NCI-H526 treated with DMSO at 0.1 percent for 48 hours (cell line): ENCODE results near the gene NKTR.
A peak's percentile ranks its signal among the peaks of the same experiment; 100 is the strongest.
"Not testable (repeated sequence)": the region's sequence is repeated elsewhere in the genome, so short reads cannot be mapped to it uniquely, and the experiment has no call there.

Experiments
- DNase-seq: peaks from one replicate; lab custom pipeline; 2025; lab: John Stamatoyannopoulos, UW

Gene NKTR

DNA sequence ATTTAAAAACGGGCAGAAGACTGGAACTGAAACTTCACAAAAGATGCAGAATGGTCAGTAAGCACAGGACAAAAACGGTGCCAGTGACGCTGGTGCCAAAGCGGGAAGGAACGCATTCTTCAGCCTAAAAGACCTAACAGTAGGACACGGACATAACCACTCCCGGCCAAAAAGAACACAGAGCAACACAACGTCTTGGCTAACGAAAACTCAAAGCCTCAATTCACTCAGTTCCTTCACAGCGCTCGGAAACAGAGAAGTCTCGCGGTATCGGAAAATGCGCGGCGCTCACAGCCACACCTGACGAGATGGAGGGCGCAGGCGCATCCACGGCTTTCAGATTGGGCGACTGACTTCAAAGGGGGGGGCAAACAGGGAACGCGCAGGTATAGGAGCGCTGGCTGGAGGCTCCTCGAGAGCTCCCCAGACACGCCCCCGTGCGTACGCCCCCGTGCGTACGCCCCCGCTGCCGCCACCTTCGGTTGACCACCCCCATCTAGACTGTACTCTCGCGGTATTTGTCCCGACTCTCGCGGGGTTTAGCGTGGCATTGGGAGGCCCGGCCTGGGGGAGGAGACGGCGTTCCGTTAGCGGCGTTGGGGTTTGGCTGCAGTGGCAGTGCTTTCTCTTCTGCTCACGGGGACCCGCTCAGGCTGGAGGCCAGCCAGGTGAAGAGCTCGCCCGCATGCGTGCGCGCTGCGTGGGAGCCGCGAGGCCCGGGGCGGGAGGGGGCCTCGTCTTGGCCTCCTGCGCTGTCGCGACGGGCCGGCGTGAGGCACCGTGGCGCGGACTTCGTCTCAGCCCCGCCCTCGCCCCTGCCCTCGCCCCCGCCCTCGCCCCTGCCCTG, at the start of gene NKTR:
Gene NKTR (plus strand): TSS at position 576 of the 847 bp plus-strand sequence. CDS start 321 bp downstream, outside the sequence.
- peak; percentile 96 for DNase-seq

DNA sequence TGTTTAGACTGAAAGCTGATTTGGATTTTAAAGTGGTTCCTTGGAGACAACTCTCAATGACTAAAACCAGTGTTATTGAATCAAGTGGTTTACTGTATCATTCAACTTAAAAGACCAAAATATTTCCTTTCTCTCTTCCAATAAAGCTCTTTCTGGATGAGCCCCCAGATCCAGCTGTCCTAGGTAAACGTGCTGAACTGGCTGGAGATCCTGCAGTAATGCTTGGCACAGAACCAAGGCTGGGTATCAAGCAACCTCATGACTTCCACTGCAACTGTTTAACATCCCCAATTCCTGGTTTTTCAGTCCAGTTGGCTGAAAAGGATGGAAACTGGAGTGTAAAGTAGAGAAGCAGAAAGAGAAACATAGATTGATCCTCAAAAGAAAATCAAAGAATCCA, 47.7 kb upstream of the NKTR start:
- DNase-seq, result no peak

DNA sequence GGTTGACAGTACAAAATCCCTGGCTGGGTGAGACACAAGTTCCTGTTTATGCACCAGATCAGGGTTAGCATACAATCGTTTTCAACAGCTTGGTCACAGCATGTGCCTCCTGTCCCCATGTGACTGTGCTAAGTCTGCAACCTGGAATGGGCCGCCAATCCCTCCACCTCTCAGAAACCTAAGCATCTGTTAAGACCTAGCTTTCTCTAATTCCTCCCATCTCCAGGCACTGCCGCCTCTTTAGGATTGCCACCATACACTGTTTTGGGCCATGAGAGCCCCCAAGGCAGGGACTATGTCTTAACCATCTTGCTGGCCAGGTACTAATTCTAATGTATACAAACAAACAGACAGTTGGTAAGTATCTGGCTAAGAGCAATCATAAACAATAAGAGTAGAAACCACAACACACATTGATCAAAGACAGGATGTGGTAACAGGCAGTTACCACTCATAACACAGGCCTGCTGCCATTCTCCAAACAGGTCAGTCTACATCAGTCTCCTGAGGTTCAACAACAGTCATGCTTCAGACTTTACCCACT, 44.3 kb upstream of the NKTR start:
- DNase-seq, result no peak

DNA sequence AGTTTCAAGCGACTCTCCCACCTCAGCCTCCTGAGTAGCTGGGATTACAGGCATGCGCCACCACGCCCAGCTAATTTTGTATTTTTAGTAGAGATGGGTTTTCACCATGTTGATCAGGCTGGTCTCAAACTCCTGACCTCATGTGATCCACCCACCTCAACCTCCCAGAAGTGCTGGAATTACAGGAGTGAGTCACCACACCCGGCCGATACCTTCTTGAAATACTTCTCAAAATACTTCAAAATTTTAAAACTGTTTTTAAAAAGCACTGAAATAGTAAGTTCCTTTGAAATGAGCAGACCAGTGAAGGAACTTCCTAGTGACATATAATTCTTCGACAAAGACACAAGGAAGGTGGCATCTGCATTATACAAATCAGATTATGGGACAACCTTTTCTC, 43.7 kb upstream of the NKTR start:
- DNase-seq, result not testable (repeated sequence)

DNA sequence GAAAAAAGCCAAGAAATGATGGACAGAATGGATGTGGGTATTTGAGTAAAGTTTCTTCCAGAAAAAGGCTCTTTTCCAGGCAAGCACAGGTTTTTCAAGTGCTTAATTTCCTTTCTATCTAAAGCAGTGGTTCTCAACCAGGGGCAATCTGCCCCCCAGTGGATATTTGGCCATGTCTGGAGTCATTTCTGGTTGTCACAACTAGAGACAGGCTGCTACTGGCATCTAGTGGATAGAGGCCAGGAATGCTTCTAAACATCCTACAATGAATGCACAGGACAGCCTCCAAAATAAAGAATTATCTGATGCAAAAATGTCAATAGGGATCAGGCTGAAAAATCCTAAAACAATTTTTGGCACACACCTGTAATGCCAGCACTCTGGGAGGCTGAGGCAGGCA, 42.6 kb upstream of the NKTR start:
- DNase-seq, result no peak

DNA sequence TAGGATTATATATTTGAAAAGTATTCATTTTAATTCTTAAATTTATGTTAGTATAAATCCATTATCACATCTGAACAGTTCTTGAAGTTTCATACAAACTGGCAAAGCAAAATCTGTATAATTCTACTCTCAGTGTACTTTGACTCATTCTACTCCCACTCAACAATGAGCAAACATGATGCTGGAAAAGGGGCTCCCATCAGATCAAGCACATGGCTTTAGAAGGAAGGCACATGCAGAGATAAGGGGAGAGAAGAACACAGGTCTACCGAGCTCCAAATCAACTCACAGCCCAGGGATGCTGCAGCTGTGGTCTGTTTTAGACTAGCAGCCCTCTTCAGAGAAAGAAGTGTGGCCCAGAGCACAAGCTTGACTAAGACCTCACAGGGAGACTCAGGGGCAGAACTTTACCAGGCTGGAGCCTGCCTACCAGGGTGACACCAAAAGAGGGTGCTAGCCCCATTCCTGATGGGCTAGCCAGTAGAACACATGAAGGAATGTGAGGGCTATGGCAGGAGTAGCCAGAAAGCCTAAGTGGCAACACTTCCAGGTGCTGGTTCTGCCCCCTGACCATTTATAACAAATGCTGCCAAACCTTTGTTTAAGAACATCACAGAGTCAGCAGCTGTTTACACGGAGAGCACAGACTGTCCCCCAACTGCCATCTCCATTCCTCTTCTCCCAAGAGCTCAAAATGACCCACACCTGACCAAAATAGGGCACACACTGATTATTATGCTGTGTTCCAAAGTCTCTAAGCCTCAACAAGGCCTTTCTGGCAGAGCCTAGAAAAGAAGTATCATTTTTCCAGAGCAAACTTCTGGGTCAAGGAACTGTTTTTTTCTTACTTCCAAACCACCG, 38.2 kb upstream of the NKTR start:
- DNase-seq, result no peak

DNA sequence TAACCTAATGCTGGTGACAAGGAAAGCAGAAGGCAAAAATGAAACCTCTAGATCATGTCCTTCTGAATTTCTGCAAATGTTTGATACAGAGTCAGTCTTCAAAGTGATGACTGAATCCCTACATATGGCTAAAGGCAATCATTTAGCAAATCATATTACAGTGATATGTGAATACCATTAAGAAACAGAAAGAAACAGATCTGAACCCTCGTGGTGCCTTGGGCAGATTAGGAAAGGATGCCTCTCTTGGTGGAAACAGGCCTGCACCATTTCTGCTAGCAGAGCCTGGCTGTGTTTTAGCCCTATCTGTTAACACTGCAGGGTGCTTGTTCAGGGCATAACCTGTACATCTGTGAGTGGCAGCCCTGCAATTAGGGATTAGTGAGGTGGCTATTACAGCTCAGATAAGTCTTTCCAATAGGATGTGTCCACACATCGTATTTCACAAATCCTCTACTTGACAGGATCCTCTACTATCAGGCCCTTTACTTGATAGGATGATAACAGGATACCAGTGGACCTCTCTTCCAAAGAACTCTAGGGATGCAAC, 30.8 kb upstream of the NKTR start:
- no peak for DNase-seq

DNA sequence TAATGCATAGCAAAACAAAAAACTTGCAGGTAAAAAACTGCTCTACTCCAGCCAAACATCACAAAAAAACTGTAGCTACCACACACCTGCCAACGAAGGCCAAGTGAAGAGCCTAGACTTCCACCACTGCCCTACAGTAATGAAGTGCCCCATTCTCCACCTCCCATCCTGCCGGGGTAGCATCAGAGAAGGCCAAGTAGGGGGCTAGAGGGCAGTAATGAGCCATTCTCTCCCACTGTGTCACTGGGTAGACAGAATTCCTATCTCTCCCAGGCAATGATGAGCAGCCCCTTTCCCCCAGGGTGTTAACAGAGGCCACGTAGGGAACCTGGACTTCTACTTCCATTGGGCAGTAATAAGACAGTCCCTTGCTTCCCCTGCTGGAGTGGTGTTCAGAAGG, 28.2 kb upstream of the NKTR start:
- peak; percentile 16 for DNase-seq

DNA sequence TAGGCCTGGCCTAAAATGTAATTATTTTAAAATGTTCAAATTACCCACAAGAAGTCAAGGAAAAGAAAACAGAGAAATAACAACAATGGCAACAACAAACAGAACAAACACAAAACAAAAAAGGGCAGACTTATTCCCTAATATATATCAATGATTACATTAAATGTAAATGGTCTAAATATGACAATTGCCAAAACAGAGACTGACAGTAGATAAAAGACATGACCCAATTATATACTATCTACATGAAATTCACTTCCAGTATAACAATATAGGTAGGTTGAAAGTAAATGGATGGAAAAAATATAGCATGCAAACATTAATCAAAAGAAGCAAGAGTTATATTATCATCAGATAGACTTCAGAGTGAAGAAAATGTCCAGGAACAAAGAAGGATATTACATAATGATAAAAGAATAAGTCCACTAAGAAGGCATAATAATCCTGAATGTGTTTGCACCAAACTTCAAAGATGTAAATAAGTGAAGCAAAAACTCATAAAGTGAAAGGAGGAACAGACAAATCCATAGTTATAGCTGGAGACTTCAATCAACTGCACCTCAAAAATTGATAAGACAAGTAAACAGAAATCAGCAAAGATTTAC, 25.2 kb upstream of the NKTR start:
- DNase-seq, result no peak

DNA sequence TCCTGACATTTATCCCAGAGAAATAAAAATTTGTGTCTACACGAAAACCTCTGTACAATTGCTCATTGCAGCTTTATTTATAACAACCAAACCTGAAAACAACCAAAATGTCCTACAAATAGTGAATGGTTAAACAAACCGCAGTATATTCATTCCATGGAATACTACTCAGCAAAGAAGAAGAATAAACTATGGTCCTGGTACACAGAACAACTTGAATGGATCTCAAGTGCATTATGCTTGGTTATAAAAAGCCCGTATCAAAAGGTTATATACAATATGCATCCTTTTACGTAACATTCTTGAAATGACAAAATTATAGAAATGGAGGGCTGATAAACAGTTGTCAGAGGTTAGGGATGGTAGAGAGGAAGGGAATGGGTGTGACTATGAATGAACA, 22.4 kb upstream of the NKTR start:
- no peak for DNase-seq

DNA sequence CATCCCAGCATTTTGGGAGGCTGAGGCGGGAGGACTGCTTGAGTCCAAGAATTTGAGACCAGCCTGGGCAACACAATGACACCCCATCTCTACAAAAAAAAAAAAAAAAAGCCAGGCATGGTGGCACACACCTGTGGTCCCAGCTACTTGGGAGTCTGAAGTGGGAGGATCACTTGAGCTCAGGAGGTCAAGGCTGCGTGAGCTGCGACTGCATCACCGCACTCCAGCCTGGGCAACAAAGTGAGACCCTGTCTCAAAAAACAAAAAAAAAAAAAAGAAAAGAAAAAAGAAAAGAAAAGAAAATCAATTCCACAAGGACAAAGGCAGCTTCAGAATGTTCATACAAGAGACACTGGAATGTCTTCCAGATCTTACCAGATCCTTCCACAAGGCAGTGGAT, 21.1 kb upstream of the NKTR start:
- not testable (repeated sequence) for DNase-seq

DNA sequence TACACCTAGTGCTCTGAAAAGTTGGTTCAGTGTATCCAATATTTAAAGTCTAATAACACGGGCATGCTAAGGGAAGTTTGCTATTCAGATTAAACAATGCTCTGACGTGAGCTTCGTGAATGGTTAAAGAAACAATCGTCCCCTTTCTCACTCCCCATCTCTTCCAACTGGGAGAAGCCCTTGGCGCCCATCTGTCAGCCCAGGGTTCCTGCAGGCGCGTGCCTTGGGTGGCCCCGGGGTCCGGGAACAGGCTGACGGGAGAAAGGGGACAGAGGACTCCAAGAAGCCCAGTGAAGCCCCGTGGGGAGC, 19.1 kb upstream of the NKTR start:
- no peak for DNase-seq

DNA sequence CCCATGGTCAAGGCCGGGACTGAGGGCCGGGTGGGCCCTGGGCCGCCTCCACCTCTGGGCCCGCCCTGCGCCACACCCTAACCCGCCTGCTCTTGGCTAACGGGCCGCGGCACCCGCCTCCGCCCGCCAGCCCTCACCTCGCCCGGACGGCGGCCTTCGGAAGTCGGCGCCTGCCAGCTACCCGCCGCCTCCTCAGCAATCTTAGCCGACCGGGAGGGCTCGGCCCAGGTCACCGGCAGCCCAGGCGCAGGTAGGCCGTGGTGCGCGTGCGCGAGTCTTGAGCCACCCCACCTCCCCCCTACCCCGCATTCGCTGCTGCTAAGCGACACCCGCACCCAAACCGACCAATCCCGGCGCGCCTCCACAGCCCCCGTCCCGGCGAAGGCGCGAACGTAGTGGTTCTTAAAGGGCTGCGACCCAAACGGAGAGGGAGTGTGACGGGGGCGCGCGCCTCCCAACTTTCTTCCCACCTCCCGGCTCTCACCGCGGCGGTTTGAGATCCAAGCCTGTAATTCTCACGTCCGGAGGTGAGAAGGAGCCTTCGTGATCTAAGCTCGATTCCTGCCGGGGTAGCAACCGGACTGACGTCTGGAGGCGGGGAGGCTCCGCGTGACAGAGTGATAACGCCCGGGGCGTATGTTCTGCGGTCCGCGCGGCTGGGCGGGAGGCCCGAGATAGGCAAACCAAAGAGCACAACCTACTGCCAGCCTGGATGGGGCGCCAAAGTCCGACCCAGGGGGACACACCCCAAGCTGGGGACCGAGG, 18.6 kb upstream of the NKTR start, which contains the start of gene SEC22C:
Gene SEC22C (minus strand): TSS at position 259 of the 765 bp plus-strand sequence. CDS start 12,921 bp downstream, outside the sequence.
- peak; percentile 89 for DNase-seq

DNA sequence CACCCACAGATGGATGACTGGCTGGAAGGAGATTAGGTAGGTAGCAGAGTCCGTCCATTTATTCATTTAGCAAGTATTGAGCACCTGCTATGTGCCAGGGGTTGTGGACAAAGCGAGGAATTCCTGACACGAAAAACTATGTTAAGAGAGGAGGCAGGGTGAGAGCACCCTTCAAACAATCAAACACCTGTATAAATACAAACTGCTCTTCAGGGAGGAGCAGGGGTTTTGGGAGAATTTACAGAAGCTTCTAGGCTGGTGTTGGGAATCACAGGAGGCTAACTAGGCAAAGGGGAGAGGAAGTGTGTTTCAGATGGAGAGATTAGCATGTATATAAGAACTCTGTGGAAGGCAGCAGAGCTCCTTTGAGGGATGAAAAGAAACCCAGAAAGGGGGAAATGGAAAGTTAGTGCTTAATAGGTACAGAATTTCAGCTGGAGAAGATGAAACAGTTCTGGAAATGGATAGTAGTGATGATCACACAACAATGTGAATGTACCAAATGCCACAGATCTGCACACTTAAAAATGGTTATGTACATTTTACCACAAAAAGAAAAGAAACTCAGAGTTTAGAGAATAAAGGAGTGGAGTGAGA, 17.9 kb upstream of the NKTR start:
- DNase-seq, result no peak

DNA sequence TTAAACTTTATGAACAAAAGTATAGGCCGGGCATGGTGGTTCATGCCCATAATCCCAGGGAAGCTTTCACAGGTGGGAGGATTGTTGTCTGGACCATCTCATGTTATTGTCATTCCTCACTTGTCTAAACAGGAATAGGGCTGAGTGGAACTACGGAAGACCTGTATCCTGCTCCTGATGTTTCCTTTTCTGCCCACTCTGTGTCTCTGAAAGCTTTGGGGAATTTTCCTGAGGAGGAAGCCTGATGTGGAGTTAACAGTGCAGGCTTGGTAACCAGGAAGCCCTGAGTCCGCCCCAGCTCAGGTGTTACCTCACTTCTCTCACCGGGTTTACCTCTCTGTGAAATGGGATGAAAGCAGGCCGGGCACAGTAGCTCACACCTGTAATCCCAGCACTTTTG, 11.9 kb upstream of the NKTR start:
- no peak for DNase-seq

DNA sequence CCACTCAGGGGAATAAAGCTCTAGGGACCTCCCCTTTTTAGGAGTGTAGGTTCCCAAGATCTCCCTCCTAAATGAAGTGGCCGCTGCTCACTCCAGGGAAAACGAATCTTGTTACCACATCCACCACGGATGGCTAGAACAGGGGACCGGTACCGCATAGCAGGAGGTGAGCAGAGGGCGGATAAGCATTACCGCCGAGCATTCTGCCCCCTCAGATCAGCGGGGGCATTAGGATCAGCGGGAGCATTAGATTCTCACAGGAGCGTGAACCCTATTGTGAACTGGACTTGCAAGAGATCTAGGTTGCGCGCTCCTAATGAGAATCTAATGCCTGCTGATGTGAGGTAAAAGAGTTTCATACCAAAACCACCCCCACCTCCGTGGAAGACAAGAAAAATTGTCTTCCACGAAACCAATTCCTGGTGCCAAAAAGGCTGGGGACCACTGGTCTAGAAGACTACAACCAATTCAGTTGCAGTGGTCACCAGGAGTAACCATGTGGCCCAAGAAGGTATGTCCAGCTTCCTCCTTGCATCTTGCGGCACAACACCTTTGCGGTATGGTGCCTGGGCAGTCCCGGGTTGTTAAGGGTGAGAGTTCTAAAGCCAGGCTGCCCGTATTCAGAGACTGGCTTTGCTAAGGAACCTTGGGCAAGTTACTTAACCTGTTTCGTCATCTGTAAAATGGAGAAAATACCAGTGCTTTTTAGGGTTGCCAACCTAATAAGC, 10.9 kb upstream of the NKTR start:
- DNase-seq, result no peak

DNA sequence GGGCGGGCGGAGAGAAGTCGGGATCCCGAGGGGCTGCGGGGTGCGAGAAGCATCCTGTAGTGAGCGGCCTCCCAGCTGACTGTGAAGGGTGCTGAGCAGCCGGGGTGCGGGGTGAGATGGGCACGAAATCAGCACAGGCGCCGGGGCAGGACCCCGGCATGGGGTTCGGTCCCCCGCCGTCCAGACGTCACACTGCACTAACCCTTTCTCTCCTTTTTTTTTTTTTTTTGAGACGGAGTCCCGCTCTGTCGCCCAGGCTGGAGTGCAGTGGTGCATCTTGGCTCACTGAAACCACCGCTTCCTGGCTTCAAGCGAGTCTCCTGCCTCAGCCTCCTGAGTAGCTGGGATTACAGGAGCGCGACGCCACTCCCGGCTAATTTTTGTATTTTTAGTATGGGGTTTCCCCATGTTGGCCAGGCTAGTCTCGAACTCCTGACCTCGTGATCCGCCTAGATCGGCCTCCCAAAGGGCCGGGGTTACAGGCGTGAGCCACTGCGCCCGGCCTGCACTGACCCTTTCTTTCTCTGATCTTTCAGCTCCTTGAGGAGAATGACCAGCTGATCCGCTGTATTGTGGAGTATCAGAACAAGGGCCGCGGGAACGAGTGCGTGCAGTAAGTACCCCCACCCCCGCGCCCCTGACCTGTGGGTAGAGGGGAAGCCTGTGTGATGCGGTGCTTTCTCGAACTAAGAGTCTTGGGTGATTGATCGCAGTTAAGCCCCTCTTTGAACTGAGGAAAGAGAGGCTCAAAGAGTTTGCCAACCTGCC, 9.3 kb upstream of the NKTR start:
- no peak for DNase-seq

DNA sequence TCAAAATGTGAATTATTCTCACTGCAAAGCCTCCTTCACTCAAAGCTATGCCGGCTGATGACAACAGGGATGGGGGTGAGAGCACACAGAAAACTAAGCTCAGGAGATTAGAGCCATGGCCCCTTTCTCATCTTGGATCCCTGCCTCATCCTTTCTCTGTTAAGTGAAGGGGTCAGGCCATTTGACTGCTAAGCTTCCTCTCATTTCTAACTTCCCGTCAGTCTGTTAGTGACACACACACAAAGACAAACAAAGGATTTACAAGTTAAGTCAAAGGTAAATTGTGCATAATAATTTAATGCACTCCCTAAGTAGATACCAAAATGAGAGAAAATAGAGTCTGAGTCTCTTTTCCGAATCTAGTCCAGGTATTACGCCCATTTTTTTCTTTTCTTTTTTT, 8.7 kb upstream of the NKTR start:
- DNase-seq, result no peak

DNA sequence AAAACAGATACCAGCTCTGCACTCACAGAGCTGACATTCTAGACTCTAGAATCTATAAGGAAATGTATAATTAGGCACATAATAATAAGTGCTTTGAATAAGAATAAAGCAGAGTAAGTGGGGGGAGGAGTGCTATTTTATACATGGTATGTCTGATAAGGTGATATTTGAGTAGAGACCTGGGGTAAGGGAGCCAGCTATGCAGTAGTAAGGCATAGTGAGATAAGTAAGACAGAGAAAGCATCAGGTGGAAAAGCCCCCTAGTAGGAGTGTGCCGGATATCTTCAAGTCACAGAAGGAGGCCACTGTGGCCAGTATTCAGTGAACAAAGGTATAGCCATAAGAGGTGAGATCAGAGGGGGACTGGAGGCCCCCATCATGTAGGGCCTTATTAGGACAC, 6.9 kb upstream of the NKTR start:
- DNase-seq, result no peak

DNA sequence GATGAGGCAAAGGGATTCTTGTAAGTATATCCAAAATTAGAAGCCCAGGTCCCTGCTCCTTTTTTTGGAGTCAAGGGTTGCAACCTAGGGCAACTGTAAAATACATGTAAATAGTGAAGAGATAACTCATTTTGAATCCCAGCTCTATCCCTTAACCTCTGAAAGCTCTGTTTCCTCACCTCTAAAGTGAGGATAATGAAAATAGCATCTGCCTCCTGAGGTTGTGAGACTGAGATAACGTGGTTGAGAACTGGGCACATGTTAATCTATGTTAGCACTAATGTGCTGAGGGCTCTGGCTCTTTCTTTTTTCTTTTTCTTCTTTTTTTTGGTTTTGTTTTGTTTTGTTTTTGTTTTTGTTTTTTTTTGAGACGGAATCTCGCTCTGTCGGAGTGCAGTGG, 4.8 kb upstream of the NKTR start:
- no peak for DNase-seq
